HepG2 (cell line): ENCODE data around the gene BABAM1. TPM values are rescaled to one million over a fixed set of nuclear protein-coding genes. Genes with fewer than 3 reads are reported as not detected.

Experiments
- FOXM1 ChIP-seq: sonication (generic); formaldehyde crosslinking; IDR thresholded peaks from 2 replicates; pipeline ENCODE4 v1.5.0; 2020; ENCODE audit warnings: missing genetic modification reagents
- NCOA5 ChIP-seq: sonication (generic); formaldehyde crosslinking; IDR thresholded peaks from 2 replicates; pipeline ENCODE4 v1.4.0; 2020; ENCODE audit warnings: missing genetic modification reagents
- PHF5A ChIP-seq: IDR thresholded peaks from one replicate; pipeline ENCODE4 v1.6.1; 2018; ENCODE audit warnings: low read depth, missing genetic modification reagents; ENCODE audit not compliant: unreplicated experiment
- RAD21 ChIP-seq: fragments of 450-650 bp; formaldehyde crosslinking; IDR thresholded peaks from 2 replicates; pipeline ENCODE4 v1.5.0; 2020; ENCODE audit warnings: mild to moderate bottlenecking
- RNF2 ChIP-seq: fragments of 450-650 bp; conservative IDR thresholded peaks from 2 replicates; pipeline ENCODE4 v1.6.1; 2016; ENCODE audit warnings: low read depth
- TP53 ChIP-seq: sonication (generic); formaldehyde crosslinking; conservative IDR thresholded peaks from 2 replicates; pipeline ENCODE4 v1.4.0; 2020; ENCODE audit warnings: missing genetic modification reagents
- ZFP90 ChIP-seq: sonication (generic); formaldehyde crosslinking; IDR thresholded peaks from 2 replicates; pipeline ENCODE4 v1.8.0; 2022; ENCODE audit warnings: missing genetic modification reagents, mild to moderate bottlenecking, inconsistent platforms, borderline replicate concordance
- ZFY ChIP-seq: sonication (generic); formaldehyde crosslinking; IDR thresholded peaks from 2 replicates; pipeline ENCODE4 v1.4.0; 2020; ENCODE audit warnings: missing genetic modification reagents
- ZNF230 ChIP-seq: sonication (generic); formaldehyde crosslinking; IDR thresholded peaks from 2 replicates; pipeline ENCODE4 v1.4.0; 2020; ENCODE audit warnings: mild to moderate bottlenecking, missing genetic modification reagents
- ZNF354B ChIP-seq: sonication (generic); formaldehyde crosslinking; IDR thresholded peaks from 2 replicates; pipeline ENCODE4 v1.8.0; 2022; ENCODE audit warnings: mild to moderate bottlenecking, missing genetic modification reagents
- ZNF547 ChIP-seq: sonication (generic); formaldehyde crosslinking; IDR thresholded peaks from 2 replicates; pipeline ENCODE4 v1.5.1; 2020; ENCODE audit warnings: mild to moderate bottlenecking, missing genetic modification reagents
- ZNF614 ChIP-seq: IDR thresholded peaks from 2 replicates; pipeline ENCODE4 v1.6.1; 2018; ENCODE audit warnings: missing biosample characterization, missing genetic modification reagents, inconsistent platforms, borderline replicate concordance
- polyA plus RNA-seq, 8 experiments: library from polyadenylated mRNA; depleted of rRNA in 3 of 8; stranded (reverse) in 7 of 8; unstranded in 1 of 8; fragments of >200 nt; fragmentation: Illumina TruSeq in 4 of 8; extraction: Trizol in 4 of 8; gene quantifications; 2 replicates each; pipeline versions ENCODE4 v1.2.1 to v1.2.3, GENCODE V29; 2011 to 2016; ENCODE audit warnings: low read depth in 4 of 8, missing spikeins in 1 of 8, mixed read lengths in 1 of 8; ENCODE audit not compliant: insufficient read depth in 1 of 8
- total RNA-seq, 5 experiments: library from RNA; depleted of rRNA; stranded (reverse); fragments of >200 nt; fragmentation: Illumina TruSeq; extraction: Trizol; gene quantifications; 2 replicates each; pipeline ENCODE4 v1.2.3, GENCODE V29; 2016; ENCODE audit warnings: low read depth in 1 of 5
- TF ChIP-seq, protein P1 (sequence below): sonication (generic); formaldehyde crosslinking; IDR thresholded peaks from 2 replicates; pipeline ENCODE4 v1.8.0; 2022; ENCODE audit warnings: mild to moderate bottlenecking, missing genetic modification reagents, moderate library complexity
- TF ChIP-seq, protein P2 (sequence below): sonication (generic); formaldehyde crosslinking; IDR thresholded peaks from 2 replicates; pipeline ENCODE4 v1.8.0; 2022; ENCODE audit warnings: mild to moderate bottlenecking, missing genetic modification reagents; ENCODE audit not compliant: insufficient replicate concordance
- TF ChIP-seq, protein P3 (sequence below): sonication (generic); formaldehyde crosslinking; IDR thresholded peaks from 2 replicates; pipeline ENCODE4 v1.9.0; 2021; ENCODE audit warnings: missing genetic modification reagents, mild to moderate bottlenecking, borderline replicate concordance
- TF ChIP-seq, protein P4 (sequence below): sonication (generic); formaldehyde crosslinking; IDR thresholded peaks from 2 replicates; pipeline ENCODE4 v1.9.0; 2021; ENCODE audit warnings: missing genetic modification reagents, borderline replicate concordance
- TF ChIP-seq, protein P5 (sequence below): sonication (generic); formaldehyde crosslinking; IDR thresholded peaks from 2 replicates; pipeline ENCODE4 v1.5.1; 2020; ENCODE audit warnings: missing genetic modification reagents, mild to moderate bottlenecking, borderline replicate concordance
- TF ChIP-seq, protein P6 (sequence below): sonication (generic); formaldehyde crosslinking; conservative IDR thresholded peaks from 2 replicates; pipeline ENCODE4 v1.8.0; 2022; ENCODE audit warnings: mild to moderate bottlenecking, moderate library complexity, missing genetic modification reagents

Gene BABAM1
- total and polyA plus RNA-seq, 2 of the 13 experiments (the other 11 are each of a cell fraction or from before 2014, with no cell fraction given): 70.0 to 82.0 TPM

DNA sequence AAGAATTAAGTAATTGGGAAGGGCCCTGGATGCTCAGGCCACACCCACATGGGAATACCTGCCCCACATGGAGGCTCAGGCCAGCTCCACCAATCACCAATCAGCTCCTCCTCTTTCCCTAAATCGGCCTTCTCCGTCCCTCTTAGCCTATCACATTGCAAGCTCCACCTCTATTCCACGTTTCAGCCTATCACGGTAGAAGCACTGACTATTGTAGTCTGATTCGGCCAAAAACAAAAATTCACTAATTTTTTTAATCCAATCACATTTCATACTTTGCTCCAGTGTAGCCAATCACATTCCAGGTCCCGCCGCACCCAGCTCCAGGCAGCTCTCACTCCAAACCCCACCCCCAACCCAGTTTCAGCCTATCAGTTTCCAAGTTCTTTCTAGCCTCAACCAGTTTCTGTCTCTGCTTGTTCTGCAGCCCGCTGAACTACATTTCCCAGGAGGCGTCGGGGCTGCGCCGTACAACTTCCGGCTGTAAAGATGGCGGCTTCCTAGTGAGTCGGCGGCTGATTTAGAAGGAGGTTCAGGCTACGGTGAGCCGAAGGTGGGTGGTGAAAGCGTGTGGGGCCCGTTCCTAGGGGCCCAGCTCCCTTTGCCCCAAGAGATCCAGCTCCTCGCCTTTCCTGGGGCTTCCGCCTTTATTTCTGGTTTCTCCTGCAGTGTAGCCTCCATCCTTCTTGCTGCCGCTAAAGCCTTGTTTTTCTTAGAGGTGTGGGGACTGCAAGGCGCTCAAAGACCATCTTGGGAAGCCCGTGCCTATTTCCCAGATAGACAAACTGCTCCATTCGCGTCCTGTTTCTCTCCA lies at the start of gene BABAM1 (continued):
- TF ChIP-seq, protein P1, sequence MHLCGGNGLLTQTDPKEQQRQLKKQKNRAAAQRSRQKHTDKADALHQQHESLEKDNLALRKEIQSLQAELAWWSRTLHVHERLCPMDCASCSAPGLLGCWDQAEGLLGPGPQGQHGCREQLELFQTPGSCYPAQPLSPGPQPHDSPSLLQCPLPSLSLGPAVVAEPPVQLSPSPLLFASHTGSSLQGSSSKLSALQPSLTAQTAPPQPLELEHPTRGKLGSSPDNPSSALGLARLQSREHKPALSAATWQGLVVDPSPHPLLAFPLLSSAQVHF (CRISPR knock-in tag): no peak
- TF ChIP-seq, protein P2, sequence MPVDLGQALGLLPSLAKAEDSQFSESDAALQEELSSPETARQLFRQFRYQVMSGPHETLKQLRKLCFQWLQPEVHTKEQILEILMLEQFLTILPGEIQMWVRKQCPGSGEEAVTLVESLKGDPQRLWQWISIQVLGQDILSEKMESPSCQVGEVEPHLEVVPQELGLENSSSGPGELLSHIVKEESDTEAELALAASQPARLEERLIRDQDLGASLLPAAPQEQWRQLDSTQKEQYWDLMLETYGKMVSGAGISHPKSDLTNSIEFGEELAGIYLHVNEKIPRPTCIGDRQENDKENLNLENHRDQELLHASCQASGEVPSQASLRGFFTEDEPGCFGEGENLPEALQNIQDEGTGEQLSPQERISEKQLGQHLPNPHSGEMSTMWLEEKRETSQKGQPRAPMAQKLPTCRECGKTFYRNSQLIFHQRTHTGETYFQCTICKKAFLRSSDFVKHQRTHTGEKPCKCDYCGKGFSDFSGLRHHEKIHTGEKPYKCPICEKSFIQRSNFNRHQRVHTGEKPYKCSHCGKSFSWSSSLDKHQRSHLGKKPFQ (CRISPR knock-in tag): no peak
- TF ChIP-seq ZFP90 (CRISPR knock-in tag): no peak
- TF ChIP-seq ZNF547 (CRISPR knock-in tag): no peak
- TF ChIP-seq, protein P3, sequence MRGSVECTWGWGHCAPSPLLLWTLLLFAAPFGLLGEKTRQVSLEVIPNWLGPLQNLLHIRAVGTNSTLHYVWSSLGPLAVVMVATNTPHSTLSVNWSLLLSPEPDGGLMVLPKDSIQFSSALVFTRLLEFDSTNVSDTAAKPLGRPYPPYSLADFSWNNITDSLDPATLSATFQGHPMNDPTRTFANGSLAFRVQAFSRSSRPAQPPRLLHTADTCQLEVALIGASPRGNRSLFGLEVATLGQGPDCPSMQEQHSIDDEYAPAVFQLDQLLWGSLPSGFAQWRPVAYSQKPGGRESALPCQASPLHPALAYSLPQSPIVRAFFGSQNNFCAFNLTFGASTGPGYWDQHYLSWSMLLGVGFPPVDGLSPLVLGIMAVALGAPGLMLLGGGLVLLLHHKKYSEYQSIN (CRISPR knock-in tag): no peak
- TF ChIP-seq TP53 (CRISPR knock-in tag): no peak
- no peak for TF ChIP-seq RNF2
- peak; percentile 58 for TF ChIP-seq ZFY (CRISPR knock-in tag)
- peak; percentile 43; the same call in 1 of the 2 replicates for TF ChIP-seq FOXM1 (CRISPR knock-in tag)
- TF ChIP-seq PHF5A: no peak
- TF ChIP-seq, protein P4, sequence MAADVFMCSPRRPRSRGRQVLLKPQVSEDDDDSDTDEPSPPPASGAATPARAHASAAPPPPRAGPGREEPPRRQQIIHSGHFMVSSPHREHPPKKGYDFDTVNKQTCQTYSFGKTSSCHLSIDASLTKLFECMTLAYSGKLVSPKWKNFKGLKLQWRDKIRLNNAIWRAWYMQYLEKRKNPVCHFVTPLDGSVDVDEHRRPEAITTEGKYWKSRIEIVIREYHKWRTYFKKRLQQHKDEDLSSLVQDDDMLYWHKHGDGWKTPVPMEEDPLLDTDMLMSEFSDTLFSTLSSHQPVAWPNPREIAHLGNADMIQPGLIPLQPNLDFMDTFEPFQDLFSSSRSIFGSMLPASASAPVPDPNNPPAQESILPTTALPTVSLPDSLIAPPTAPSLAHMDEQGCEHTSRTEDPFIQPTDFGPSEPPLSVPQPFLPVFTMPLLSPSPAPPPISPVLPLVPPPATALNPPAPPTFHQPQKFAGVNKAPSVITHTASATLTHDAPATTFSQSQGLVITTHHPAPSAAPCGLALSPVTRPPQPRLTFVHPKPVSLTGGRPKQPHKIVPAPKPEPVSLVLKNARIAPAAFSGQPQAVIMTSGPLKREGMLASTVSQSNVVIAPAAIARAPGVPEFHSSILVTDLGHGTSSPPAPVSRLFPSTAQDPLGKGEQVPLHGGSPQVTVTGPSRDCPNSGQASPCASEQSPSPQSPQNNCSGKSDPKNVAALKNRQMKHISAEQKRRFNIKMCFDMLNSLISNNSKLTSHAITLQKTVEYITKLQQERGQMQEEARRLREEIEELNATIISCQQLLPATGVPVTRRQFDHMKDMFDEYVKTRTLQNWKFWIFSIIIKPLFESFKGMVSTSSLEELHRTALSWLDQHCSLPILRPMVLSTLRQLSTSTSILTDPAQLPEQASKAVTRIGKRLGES (CRISPR knock-in tag): no peak
- no peak for TF ChIP-seq RAD21 (CRISPR knock-in tag)
- no peak for TF ChIP-seq ZNF354B (CRISPR knock-in tag)
- TF ChIP-seq ZNF614: no peak
- no peak for TF ChIP-seq NCOA5 (CRISPR knock-in tag)
- no peak for TF ChIP-seq ZNF230 (CRISPR knock-in tag)
- TF ChIP-seq, protein P5, sequence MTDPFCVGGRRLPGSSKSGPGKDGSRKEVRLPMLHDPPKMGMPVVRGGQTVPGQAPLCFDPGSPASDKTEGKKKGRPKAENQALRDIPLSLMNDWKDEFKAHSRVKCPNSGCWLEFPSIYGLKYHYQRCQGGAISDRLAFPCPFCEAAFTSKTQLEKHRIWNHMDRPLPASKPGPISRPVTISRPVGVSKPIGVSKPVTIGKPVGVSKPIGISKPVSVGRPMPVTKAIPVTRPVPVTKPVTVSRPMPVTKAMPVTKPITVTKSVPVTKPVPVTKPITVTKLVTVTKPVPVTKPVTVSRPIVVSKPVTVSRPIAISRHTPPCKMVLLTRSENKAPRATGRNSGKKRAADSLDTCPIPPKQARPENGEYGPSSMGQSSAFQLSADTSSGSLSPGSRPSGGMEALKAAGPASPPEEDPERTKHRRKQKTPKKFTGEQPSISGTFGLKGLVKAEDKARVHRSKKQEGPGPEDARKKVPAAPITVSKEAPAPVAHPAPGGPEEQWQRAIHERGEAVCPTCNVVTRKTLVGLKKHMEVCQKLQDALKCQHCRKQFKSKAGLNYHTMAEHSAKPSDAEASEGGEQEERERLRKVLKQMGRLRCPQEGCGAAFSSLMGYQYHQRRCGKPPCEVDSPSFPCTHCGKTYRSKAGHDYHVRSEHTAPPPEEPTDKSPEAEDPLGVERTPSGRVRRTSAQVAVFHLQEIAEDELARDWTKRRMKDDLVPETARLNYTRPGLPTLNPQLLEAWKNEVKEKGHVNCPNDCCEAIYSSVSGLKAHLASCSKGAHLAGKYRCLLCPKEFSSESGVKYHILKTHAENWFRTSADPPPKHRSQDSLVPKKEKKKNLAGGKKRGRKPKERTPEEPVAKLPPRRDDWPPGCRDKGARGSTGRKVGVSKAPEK: no peak
- TF ChIP-seq, protein P6, sequence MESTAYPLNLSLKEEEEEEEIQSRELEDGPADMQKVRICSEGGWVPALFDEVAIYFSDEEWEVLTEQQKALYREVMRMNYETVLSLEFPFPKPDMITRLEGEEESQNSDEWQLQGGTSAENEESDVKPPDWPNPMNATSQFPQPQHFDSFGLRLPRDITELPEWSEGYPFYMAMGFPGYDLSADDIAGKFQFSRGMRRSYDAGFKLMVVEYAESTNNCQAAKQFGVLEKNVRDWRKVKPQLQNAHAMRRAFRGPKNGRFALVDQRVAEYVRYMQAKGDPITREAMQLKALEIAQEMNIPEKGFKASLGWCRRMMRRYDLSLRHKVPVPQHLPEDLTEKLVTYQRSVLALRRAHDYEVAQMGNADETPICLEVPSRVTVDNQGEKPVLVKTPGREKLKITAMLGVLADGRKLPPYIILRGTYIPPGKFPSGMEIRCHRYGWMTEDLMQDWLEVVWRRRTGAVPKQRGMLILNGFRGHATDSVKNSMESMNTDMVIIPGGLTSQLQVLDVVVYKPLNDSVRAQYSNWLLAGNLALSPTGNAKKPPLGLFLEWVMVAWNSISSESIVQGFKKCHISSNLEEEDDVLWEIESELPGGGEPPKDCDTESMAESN (CRISPR knock-in tag): no peak
